ENCODE results near the gene SMAD3. TPM values are rescaled to one million over a fixed set of nuclear protein-coding genes. Genes with fewer than 3 reads are reported as not detected.

Gene SMAD3
- total RNA-seq, 2 donors from 2014 or later, result 20.8 to 37.8 TPM

DNA sequence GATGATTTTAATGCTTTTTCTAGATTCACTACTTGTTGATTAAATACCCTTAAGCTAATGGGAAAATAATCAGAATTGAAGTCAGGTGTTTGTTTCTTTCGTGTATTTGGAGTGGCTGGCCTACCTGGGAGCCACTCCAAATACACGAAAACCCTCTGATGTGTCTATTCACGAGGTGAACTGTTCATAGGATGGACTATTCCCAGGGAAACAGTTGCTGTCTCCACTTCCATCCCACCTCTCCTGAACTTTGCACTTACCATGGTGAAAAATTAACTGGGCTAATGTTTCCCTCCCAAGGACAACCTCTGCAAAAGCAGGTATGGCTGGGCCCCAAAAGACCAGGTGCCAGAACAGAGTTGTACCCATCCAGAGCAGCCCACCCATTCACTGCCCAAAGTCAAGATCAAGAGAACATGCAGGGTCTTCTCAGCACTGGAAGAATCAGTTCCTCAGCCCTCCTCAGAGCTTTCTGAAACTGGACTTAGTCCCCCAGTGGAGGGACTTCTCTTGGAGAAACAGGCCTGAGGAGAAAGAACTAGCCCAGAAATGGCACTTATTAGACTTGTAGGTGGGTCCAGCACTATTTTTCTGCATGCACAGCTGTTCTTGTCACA is 2.9 kb upstream of the SMAD3 start:
- H3K36me3 ChIP-seq, result no peaks in the 10 kb centered on the region
- no peaks in the 10 kb centered on the region for H3K9me3 ChIP-seq
- H3K4me3 ChIP-seq, result no peak overlapping the region
- TF ChIP-seq, protein P1, sequence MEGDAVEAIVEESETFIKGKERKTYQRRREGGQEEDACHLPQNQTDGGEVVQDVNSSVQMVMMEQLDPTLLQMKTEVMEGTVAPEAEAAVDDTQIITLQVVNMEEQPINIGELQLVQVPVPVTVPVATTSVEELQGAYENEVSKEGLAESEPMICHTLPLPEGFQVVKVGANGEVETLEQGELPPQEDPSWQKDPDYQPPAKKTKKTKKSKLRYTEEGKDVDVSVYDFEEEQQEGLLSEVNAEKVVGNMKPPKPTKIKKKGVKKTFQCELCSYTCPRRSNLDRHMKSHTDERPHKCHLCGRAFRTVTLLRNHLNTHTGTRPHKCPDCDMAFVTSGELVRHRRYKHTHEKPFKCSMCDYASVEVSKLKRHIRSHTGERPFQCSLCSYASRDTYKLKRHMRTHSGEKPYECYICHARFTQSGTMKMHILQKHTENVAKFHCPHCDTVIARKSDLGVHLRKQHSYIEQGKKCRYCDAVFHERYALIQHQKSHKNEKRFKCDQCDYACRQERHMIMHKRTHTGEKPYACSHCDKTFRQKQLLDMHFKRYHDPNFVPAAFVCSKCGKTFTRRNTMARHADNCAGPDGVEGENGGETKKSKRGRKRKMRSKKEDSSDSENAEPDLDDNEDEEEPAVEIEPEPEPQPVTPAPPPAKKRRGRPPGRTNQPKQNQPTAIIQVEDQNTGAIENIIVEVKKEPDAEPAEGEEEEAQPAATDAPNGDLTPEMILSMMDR (IDR thresholded peaks at IDR 0.05), result no peak
- no peak overlapping the region for H3K27ac ChIP-seq
- H3K27me3 ChIP-seq, result no peaks in the 10 kb centered on the region
- no peak for DNase-seq (ENCODE audit: low spot score)
- peaks cover 0 to 28% of the 10 kb centered on the region in 2 donors for H3K4me1 ChIP-seq

GRCh38 chr15:67063689-67064606 is 1.5 kb upstream of the SMAD3 start:
- no peak for DNase-seq (ENCODE audit: low spot score)
- Histone ChIP-seq H3K9me3 (no peaks in the 10 kb centered on the region), H3K4me3 (peak overlapping the region in 1 of 2 donors; percentile 87), H3K4me1 (peaks cover 0 to 40% of the 10 kb centered on the region in 2 donors), H3K36me3 (no peaks in the 10 kb centered on the region), H3K27me3 (no peaks in the 10 kb centered on the region), H3K27ac (peak overlapping the region; percentile 91 to 96)
- TF ChIP-seq, protein P1 (IDR thresholded peaks at IDR 0.05), result no peak

GRCh38 chr15:67064607-67065530 is 533 bp upstream of the SMAD3 start:
- Histone ChIP-seq H3K27me3 (no peaks in the 10 kb centered on the region), H3K4me3 (peak overlapping the region; percentile 87 to 90), H3K27ac (peak overlapping the region; percentile 91 to 96), H3K9me3 (no peaks in the 10 kb centered on the region), H3K4me1 (peaks cover 0 to 40% of the 10 kb centered on the region in 2 donors), H3K36me3 (no peaks in the 10 kb centered on the region)
- TF ChIP-seq, protein P1 (IDR thresholded peaks at IDR 0.05), result no peak
- DNase-seq (ENCODE audit: low spot score), result no peak

DNA sequence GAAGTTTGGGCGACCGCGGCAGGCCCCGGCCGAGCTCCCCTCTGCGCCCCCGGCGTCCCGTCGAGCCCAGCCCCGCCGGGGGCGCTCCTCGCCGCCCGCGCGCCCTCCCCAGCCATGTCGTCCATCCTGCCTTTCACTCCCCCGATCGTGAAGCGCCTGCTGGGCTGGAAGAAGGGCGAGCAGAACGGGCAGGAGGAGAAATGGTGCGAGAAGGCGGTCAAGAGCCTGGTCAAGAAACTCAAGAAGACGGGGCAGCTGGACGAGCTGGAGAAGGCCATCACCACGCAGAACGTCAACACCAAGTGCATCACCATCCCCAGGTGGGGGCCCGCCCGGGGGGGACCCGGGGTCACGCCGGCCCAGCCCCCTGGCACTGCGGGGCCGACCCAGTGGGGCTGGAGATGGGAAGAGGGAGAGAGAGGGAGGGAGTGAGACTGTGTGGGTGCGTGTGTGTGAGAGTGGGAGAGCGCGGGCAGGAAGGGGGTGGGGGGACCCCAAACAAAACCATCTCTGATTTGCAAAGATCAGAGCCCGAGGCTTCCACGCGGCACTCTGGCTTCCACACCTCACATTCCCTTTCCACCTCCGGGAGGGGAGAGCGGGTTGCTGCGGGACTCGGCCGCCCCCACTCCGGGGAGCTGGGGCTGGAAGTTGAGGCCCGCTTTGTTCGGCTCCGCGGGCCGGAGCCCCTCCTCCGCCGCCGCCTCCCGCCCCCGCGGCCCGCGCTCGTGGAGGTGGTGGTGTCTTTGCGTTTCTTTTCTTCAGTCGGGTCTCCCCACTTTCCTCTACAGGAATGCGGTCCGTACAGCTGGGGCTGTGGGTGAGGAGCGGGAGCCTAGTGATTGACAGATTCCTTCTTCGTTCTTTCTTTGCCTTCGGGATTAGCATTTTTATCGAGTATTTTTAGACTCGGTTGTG is 898 bp downstream of the SMAD3 start:
- no peaks in the 10 kb centered on the region for H3K9me3 ChIP-seq
- peak overlapping the region; percentile 87 to 90 for H3K4me3 ChIP-seq
- H3K4me1 ChIP-seq, result peaks cover 0 to 52% of the 10 kb centered on the region in 2 donors
- DNase-seq (ENCODE audit: low spot score), result no peak
- TF ChIP-seq, protein P1 (IDR thresholded peaks at IDR 0.05), result no peak
- H3K27ac ChIP-seq, result peak overlapping the region; percentile 91 to 96
- H3K36me3 ChIP-seq, result peaks cover 6% of the 10 kb centered on the region
- H3K27me3 ChIP-seq, result no peaks in the 10 kb centered on the region

All from right atrium auricular region (tissue), 2 donors.